Stimulated activated CD4-positive, alpha-beta T cell treated with anti-CD3 and anti-CD28 coated beads, Interleukin-15, amount 100 ng/mL, for 24 hours (primary cell): ENCODE data around the gene MYO1D.
"Not testable (repeated sequence)": the region's sequence is repeated elsewhere in the genome, so short reads cannot be mapped to it uniquely, and the experiment has no call there.

Experiments
- DNase-seq: peaks from one replicate; pipeline ENCODE4 v3.0.0-alpha.2; 2020

The MYO1D gene

DNA sequence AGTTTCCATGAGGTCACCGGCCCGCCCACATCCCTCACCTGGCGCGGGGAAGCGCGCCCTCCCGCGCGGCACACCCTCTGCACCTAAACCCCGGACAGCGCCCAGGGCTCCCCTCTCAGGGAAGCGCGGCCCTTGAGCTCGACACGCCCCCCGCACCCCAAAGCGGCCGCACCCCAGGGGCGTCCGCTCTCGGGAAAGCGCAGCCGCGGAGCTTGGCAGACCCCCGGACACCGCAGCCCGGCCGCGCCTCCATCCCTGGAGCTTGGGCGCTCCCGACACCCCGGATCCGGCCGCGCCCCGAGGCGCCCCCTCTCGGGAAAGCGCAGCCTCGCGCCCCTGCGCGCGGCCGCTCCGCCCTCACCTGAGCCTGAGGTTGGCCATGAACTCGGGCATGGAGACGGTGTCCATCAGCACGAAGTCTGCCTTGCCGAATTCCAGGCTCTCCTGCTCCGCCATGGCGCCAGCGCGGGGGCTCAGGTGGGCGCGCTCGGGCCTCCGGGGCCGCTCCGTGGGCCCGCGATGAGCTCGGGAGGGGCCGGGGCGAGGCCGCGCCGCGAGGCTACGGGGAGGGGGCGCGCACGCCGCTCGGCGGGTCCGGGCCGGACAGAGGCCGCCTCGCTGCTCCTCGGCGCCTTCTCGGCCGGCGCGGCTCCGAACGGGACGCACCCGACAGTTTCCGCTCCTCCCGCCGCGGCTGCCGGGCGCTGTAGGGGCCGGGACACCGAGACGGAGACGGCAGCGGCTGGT, at the start of gene MYO1D:
MYO1D (minus strand) TSS at position 708 of the 747 bp plus-strand sequence; CDS start at position 456, 252 bp downstream.
- peak; percentile 86 for DNase-seq

- DNase-seq: no peak
These were observed 49.3 kb upstream of the MYO1D start for GRCh38 chr17:32926183-32926582.

DNA sequence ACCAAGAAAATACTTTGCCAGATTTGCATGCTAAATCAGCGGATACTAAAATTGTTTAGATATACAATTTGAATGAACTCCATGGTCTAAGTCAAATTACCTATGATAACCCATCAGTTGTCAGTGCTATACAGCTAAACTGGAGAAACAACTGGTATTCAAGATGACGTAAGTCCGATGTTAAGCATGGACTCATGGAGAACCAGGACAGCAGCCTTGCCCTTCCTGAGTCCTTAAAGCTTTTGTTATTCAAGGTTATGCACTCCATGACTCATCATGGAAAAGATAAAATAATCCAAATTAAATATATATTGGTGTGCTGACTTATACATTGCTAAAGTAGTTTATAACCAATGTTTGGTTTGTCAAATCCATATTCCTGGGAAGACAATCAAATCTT, 47.0 kb upstream of the MYO1D start:
- DNase-seq: not testable (repeated sequence)

DNA sequence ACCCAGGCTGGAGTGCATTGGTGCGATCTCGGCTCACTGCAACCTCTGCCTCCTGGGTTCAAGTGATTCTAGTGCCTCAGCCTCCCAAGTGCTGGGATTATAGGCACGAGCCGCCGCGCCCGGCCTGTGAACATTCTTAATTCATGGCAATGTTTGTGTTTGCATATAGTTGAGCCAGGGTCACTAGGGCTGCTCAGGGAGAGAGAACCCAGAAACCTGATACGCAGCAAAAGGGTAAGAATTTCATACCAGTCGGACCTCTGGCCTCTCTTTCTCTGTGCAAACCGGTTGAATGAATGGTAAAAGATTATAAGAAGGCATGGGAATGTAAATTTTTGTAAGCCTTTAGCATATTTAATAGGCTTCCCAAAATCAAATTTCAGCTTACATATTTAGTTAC, 44.1 kb upstream of the MYO1D start:
- no peak for DNase-seq

DNA sequence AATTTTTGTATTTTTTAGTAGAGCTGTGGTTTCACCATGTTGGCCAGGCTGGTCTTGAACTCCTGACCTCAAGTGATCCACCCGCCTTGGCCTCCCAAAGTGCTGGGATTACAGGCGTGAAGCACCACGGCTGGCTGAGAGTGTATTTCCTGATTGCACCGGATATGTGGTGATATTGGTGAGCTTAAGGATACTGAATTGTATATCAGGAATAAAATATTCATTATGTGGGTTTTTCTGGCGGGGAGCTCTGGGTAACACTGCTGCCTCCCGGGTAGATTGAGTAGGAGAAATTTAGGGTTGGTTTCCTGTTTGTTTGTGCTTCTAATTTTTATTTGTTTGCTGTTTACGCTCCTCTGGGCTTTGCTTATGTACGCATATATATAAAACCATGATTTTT, 43.4 kb upstream of the MYO1D start:
- DNase-seq: no peak

- not testable (repeated sequence) for DNase-seq
These were observed 43.0 kb upstream of the MYO1D start for GRCh38 chr17:32919876-32920275.

- DNase-seq: no peak
These were observed 40.9 kb upstream of the MYO1D start for GRCh38 chr17:32917842-32918241.

DNA sequence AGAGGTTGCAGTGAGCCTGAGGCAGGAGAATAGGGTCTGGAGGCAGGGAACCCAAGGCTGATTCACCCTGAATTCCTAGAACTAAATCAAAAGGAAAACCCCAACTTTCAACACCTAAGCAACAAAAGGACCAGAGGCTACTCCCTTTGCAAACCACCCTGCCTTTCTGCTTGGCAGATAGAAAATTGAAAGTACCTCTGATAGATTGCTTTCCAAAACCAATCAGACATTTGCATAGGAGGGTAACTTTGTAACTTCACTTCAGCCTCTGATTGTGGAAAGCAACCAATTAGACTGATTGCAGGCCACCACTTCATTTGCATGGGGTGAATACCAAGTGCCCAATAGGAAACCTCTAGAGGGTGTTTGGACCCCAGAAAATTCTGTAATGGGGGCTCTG, 40.2 kb upstream of the MYO1D start:
- DNase-seq: no peak

GRCh38 chr17:32916134-32916533, 39.2 kb upstream of the MYO1D start:
- DNase-seq: no peak

- no peak for DNase-seq
These were observed 38.3 kb upstream of the MYO1D start for GRCh38 chr17:32915245-32915644.

DNA sequence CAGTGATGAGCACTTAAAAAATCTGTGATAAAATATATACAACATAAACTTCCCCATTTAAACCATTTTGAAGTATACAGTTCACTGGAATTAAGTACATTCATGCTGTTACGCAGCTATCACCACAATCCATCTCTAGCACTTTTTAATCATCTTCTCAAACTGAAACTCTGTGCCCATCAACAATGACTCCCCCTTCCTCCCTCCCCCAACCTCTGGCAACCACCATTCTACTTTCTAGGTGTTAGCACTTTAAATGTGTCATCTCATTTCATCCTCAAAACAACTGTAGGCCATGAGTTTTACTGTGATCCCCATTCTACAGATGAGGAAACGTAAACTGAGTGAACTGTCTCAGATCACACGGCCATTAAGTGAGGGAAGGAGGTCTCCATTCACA, 37.3 kb upstream of the MYO1D start:
- DNase-seq: peak; percentile 42

DNA sequence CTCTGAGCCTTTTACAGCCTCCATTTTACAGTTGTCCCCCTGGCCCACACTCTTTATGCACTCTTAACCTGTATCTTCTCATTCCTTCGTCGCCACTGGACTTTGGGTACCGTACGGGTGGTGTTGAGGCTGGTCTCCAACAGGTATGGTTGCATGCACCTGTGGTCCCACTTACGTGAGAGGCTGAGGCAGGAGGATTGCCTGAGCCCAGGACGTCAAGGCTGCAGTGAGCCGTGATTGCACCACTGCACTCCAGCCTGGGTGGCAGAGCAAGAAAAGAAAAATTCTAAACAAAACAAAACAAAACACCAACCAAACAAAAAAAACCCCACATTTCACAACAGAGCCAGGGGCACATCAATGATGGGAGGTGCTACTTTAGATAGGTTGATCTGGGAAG, 36.7 kb upstream of the MYO1D start:
- DNase-seq: no peak

DNA sequence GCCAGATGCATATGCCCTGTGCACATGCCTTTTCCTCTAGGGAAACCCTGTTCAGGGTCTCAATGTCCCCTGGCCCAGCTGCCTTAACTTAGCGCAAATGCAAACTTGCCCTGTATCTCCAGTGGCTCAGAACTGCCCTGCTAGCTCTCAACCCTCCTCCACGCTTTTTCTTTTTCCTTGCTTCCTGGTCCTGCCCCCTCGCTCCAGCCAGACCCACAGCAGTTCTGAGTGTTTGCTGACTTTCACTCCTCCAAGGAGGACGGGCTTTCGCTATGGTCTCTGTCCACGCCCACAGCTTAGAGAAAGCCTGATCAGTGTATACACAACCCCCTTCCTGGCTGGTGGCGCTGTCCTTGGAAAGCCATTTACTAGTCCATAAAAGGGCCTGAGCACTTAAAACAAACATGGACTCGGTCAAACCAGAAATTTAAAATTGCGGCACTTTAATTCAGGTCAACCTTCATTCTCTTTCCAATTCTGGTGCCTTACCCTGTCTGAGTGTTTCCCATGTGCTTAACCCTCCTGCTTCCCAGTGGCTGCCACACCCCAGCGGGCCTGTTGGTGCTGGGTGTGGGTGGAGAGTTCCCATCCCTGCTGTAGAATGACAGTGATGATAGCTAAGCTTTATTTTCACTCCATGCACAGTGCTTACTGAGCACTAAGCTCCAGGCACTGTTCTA, 35.4 kb upstream of the MYO1D start:
- no peak for DNase-seq

GRCh38 chr17:32910769-32911168, 33.8 kb upstream of the MYO1D start:
- no peak for DNase-seq

- peak; percentile 77 for DNase-seq
These were observed 33.0 kb upstream of the MYO1D start for GRCh38 chr17:32909787-32910369.

DNA sequence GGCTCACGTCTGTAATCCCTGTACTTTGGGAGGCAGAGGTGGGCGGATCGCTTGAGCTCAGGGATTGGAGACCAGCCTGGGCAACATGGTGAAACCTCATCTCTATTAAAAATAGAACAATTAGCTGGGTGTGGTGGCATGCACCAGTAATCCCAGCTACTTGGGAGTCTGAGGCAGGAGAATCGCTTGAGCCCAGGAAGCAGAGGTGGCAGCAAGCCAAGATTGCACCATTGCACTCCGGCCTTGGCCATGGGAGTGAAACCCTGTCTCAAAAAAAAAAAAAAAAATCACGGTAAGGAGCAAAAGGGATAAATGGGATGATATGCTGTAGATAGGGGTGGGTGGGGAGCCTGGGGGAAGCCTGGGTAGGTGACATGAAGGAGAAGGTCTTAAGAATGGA, 30.7 kb upstream of the MYO1D start:
- no peak for DNase-seq

GRCh38 chr17:32904891-32905290, 28.0 kb upstream of the MYO1D start:
- DNase-seq: no peak

DNA sequence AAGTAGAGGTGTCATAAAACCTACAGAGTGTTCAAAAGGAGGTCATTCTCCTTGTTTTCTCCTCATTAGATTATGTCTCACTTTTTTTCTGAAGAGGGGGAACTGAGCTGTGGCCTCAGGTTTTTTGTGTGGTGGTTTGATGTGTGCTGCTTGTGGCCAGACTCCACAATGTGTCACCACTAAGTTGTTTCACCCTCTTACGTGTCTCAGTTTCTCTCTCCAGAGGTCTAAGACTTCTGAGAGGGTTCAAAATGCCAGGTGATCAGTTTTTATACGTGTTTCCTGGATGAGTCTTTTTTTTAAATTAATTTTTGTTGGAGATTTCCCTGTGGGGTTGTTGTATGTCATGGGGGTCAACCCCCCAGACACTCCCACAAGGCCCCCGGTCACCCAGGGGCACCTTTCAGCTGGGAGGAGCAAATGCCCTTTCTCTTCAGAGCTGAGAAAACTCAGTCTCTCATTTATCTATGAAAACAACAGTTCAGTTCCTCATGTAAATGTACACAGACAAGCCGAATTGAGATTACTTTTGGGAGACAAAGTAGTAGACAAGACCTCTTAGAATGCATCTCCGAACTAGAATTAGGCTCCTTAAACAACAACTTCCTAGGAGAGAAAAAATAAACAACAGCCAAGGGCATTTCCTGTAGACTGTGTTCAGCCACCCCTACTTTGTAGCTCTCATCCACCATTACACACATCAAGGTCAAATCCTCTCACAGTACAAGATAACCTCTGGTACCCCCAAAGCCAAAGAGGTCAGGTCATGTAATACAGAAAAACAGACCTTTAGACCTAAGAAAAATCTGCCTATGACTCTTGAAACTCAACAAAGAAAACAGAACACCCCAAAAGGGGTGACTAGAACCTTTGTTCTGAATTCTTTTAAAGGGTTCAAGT, 27.1 kb upstream of the MYO1D start:
- DNase-seq: no peak

GRCh38 chr17:32901743-32902142, 24.8 kb upstream of the MYO1D start:
- no peak for DNase-seq

- DNase-seq: no peak
These were observed 22.5 kb upstream of the MYO1D start for GRCh38 chr17:32899236-32900013.

DNA sequence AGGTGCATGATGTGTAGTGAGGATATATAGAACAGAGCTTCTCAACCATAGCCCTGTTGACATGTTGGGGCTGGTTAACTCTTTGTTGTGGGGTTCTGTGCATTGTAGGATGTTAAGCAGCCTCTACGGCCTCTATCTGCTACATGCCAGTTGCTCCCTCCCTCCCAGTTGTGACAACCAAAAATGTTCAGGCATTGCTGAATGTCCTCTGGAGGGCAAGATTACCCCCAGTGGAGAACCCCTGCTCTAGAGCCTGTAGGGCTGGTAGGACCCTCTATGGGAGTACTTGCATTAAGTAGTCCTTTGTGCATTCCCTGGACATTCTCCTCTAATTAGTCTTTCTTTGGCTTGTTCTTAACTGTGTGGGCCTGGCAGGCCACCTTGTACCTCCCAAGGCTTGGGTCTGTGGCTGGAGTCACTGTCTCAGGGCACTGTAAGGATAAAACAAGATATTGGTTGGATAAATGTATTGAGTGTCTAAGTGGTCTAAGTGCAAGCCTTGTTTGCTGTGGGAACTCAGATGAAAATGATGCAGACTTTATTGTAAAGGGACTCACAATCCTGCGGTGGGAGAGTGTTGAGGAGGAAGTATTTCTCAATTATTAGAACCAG, 19.8 kb upstream of the MYO1D start:
- DNase-seq: no peak

- DNase-seq: no peak
These were observed 17.3 kb upstream of the MYO1D start for GRCh38 chr17:32894245-32894644.
